ENCODE data around the gene LAMP5. TPM values are rescaled to one million over a fixed set of nuclear protein-coding genes. Genes with fewer than 3 reads are reported as not detected.

Gene LAMP5
- total RNA-seq (under 1 TPM; 0.16 to 0.18 TPM), polyA plus RNA-seq (under 1 TPM; 0.26 to 0.75 TPM)
- long read RNA-seq, donor 1, result 0 reads
- long read RNA-seq, donor 2, partial matches to known transcripts, result 1 of 1 reads
- long read RNA-seq, donor 2, other reads (novel, unspliced or antisense), result 0 of 1 reads

GRCh38 chr20:9514461-9515213 lies at the start of gene LAMP5:
Gene LAMP5, plus strand, starts transcription at chr20:9514590. Its CDS starts 263 bp downstream, at chr20:9514853.
- no peak within 1 kb of the TSS for H3K27ac ChIP-seq (ENCODE audit: low read depth in 1 of 2, low read length in 2 of 2)
- no peaks in the 10 kb centered on the region for H3K36me3 ChIP-seq (ENCODE audit: control insufficient read depth in 1 of 2, insufficient read depth in 2 of 2, low read length in 1 of 2)
- DNase-seq (peak in 1 of 2 donors; percentile 81), ATAC-seq (ENCODE audit: low FRiP score) (peak; percentile 53)
- H3K4me1 ChIP-seq (ENCODE audit: control insufficient read depth in 1 of 2, insufficient read depth in 2 of 2, low read length in 2 of 2), result no peaks in the 10 kb centered on the region
- WGBS, 2 donors, result 0 to 2% methylated on average over 36 to 38 of the region's 38 CpGs
- intact Hi-C loops (cut with DNase I), result no loop called here
- H3K27me3 ChIP-seq (ENCODE audit: control insufficient read depth in 1 of 2, insufficient read depth in 2 of 2, low read length in 1 of 2), result no peaks in the 10 kb centered on the region
- H3K4me3 ChIP-seq (ENCODE audit: low read length in 2 of 2), result no peak within 1 kb of the TSS
- H3K9me3 ChIP-seq (ENCODE audit: control insufficient read depth, low read length), result no peaks in the 10 kb centered on the region

GRCh38 chr20:9467995-9468394 lies 46.4 kb upstream of the LAMP5 start:
- H3K27ac ChIP-seq (ENCODE audit: low read depth in 1 of 2, low read length in 2 of 2), result no peak overlapping the region
- H3K36me3 ChIP-seq (ENCODE audit: control insufficient read depth in 1 of 2, insufficient read depth in 2 of 2, low read length in 1 of 2), result no peaks in the 10 kb centered on the region
- ATAC-seq (ENCODE audit: low FRiP score) (no peak), DNase-seq (no peak)
- no peaks in the 10 kb centered on the region for H3K27me3 ChIP-seq (ENCODE audit: control insufficient read depth in 1 of 2, insufficient read depth in 2 of 2, low read length in 1 of 2)
- H3K4me1 ChIP-seq (ENCODE audit: control insufficient read depth in 1 of 2, insufficient read depth in 2 of 2, low read length in 2 of 2), result no peaks in the 10 kb centered on the region
- WGBS, 2 donors, result 43 to 51% methylated on average over 3 of the region's 3 CpGs
- no peak overlapping the region for H3K4me3 ChIP-seq (ENCODE audit: low read length in 2 of 2)
- intact Hi-C loops (cut with DNase I), result no loop called here
- H3K9me3 ChIP-seq (ENCODE audit: control insufficient read depth, low read length), result no peaks in the 10 kb centered on the region

GRCh38 chr20:9474835-9475415 lies 39.5 kb upstream of the LAMP5 start:
- no peak overlapping the region for H3K27ac ChIP-seq (ENCODE audit: low read depth in 1 of 2, low read length in 2 of 2)
- no peaks in the 10 kb centered on the region for H3K9me3 ChIP-seq (ENCODE audit: control insufficient read depth, low read length)
- H3K4me3 ChIP-seq (ENCODE audit: low read length in 2 of 2), result no peak overlapping the region
- no peaks in the 10 kb centered on the region for H3K4me1 ChIP-seq (ENCODE audit: control insufficient read depth in 1 of 2, insufficient read depth in 2 of 2, low read length in 2 of 2)
- intact Hi-C loops (cut with DNase I), result no loop called here
- DNase-seq, result no peak
- no peaks in the 10 kb centered on the region for H3K27me3 ChIP-seq (ENCODE audit: control insufficient read depth in 1 of 2, insufficient read depth in 2 of 2, low read length in 1 of 2)
- no peak for ATAC-seq (ENCODE audit: low FRiP score)
- H3K36me3 ChIP-seq (ENCODE audit: control insufficient read depth in 1 of 2, insufficient read depth in 2 of 2, low read length in 1 of 2), result no peaks in the 10 kb centered on the region
- WGBS, 2 donors, result 75 to 88% methylated on average over 2 of the region's 2 CpGs

- H3K4me3 ChIP-seq (ENCODE audit: low read length in 2 of 2), result no peak overlapping the region
These were observed 38.9 kb upstream of the LAMP5 start for GRCh38 chr20:9475456-9475855.

GRCh38 chr20:9476174-9476573 lies 38.2 kb upstream of the LAMP5 start:
- Histone ChIP-seq H3K27ac (ENCODE audit: low read depth in 1 of 2, low read length in 2 of 2) (no peak overlapping the region), H3K36me3 (ENCODE audit: control insufficient read depth in 1 of 2, insufficient read depth in 2 of 2, low read length in 1 of 2) (no peaks in the 10 kb centered on the region), H3K27me3 (ENCODE audit: control insufficient read depth in 1 of 2, insufficient read depth in 2 of 2, low read length in 1 of 2) (no peaks in the 10 kb centered on the region), H3K4me3 (ENCODE audit: low read length in 2 of 2) (no peak overlapping the region), H3K4me1 (ENCODE audit: control insufficient read depth in 1 of 2, insufficient read depth in 2 of 2, low read length in 2 of 2) (no peaks in the 10 kb centered on the region), H3K9me3 (ENCODE audit: control insufficient read depth, low read length) (no peaks in the 10 kb centered on the region)
- ATAC-seq (ENCODE audit: low FRiP score) (no peak), DNase-seq (no peak)
- intact Hi-C loops (cut with DNase I), result no loop called here
- WGBS, 2 donors, result 66 to 86% methylated on average over 4 of the region's 4 CpGs

More at GRCh38 chr20:9475456-9475855, 38.9 kb upstream of the LAMP5 start:
- DNase-seq (no peak), ATAC-seq (ENCODE audit: low FRiP score) (no peak)
- intact Hi-C loops (cut with DNase I), result no loop called here
- H3K9me3 ChIP-seq (ENCODE audit: control insufficient read depth, low read length), result no peaks in the 10 kb centered on the region
- no peaks in the 10 kb centered on the region for H3K27me3 ChIP-seq (ENCODE audit: control insufficient read depth in 1 of 2, insufficient read depth in 2 of 2, low read length in 1 of 2)
- no peak overlapping the region for H3K27ac ChIP-seq (ENCODE audit: low read depth in 1 of 2, low read length in 2 of 2)
- no peaks in the 10 kb centered on the region for H3K36me3 ChIP-seq (ENCODE audit: control insufficient read depth in 1 of 2, insufficient read depth in 2 of 2, low read length in 1 of 2)
- no peaks in the 10 kb centered on the region for H3K4me1 ChIP-seq (ENCODE audit: control insufficient read depth in 1 of 2, insufficient read depth in 2 of 2, low read length in 2 of 2)

GRCh38 chr20:9476637-9477036 lies 37.8 kb upstream of the LAMP5 start:
- ATAC-seq (ENCODE audit: low FRiP score), result no peak
- intact Hi-C loops (cut with DNase I), result no loop called here
- no peak overlapping the region for H3K4me3 ChIP-seq (ENCODE audit: low read length in 2 of 2)
- no peaks in the 10 kb centered on the region for H3K36me3 ChIP-seq (ENCODE audit: control insufficient read depth in 1 of 2, insufficient read depth in 2 of 2, low read length in 1 of 2)
- no peak for DNase-seq
- H3K27me3 ChIP-seq (ENCODE audit: control insufficient read depth in 1 of 2, insufficient read depth in 2 of 2, low read length in 1 of 2), result no peaks in the 10 kb centered on the region
- H3K4me1 ChIP-seq (ENCODE audit: control insufficient read depth in 1 of 2, insufficient read depth in 2 of 2, low read length in 2 of 2), result no peaks in the 10 kb centered on the region
- H3K27ac ChIP-seq (ENCODE audit: low read depth in 1 of 2, low read length in 2 of 2), result no peak overlapping the region
- H3K9me3 ChIP-seq (ENCODE audit: control insufficient read depth, low read length), result no peaks in the 10 kb centered on the region
- WGBS, 2 donors, result 90 to 92% methylated on average over 7 of the region's 7 CpGs

- Histone ChIP-seq H3K27ac (ENCODE audit: low read depth in 1 of 2, low read length in 2 of 2) (no peak overlapping the region), H3K4me3 (ENCODE audit: low read length in 2 of 2) (no peak overlapping the region), H3K4me1 (ENCODE audit: control insufficient read depth in 1 of 2, insufficient read depth in 2 of 2, low read length in 2 of 2) (no peaks in the 10 kb centered on the region), H3K9me3 (ENCODE audit: control insufficient read depth, low read length) (no peaks in the 10 kb centered on the region), H3K27me3 (ENCODE audit: control insufficient read depth in 1 of 2, insufficient read depth in 2 of 2, low read length in 1 of 2) (no peaks in the 10 kb centered on the region), H3K36me3 (ENCODE audit: control insufficient read depth in 1 of 2, insufficient read depth in 2 of 2, low read length in 1 of 2) (no peaks in the 10 kb centered on the region)
- intact Hi-C loops (cut with DNase I), result no loop called here
- ATAC-seq (ENCODE audit: low FRiP score) (no peak), DNase-seq (no peak)
- 91 to 93% methylated on average over 4 of the region's 4 CpGs for WGBS, 2 donors
These were observed 35.6 kb upstream of the LAMP5 start for GRCh38 chr20:9478771-9479170.

- Histone ChIP-seq H3K4me1 (ENCODE audit: control insufficient read depth in 1 of 2, insufficient read depth in 2 of 2, low read length in 2 of 2) (no peaks in the 10 kb centered on the region), H3K27ac (ENCODE audit: low read depth in 1 of 2, low read length in 2 of 2) (no peak overlapping the region), H3K9me3 (ENCODE audit: control insufficient read depth, low read length) (no peaks in the 10 kb centered on the region), H3K4me3 (ENCODE audit: low read length in 2 of 2) (no peak overlapping the region), H3K27me3 (ENCODE audit: control insufficient read depth in 1 of 2, insufficient read depth in 2 of 2, low read length in 1 of 2) (no peaks in the 10 kb centered on the region), H3K36me3 (ENCODE audit: control insufficient read depth in 1 of 2, insufficient read depth in 2 of 2, low read length in 1 of 2) (no peaks in the 10 kb centered on the region)
- no peak for DNase-seq
- no peak for ATAC-seq (ENCODE audit: low FRiP score)
- intact Hi-C loops (cut with DNase I), result no loop called here
- 78 to 79% methylated on average over 4 of the region's 4 CpGs for WGBS, 2 donors
These were observed 34.3 kb upstream of the LAMP5 start for GRCh38 chr20:9480066-9480465.

- Histone ChIP-seq H3K4me3 (ENCODE audit: low read length in 2 of 2) (no peak overlapping the region), H3K9me3 (ENCODE audit: control insufficient read depth, low read length) (no peaks in the 10 kb centered on the region), H3K27me3 (ENCODE audit: control insufficient read depth in 1 of 2, insufficient read depth in 2 of 2, low read length in 1 of 2) (no peaks in the 10 kb centered on the region), H3K36me3 (ENCODE audit: control insufficient read depth in 1 of 2, insufficient read depth in 2 of 2, low read length in 1 of 2) (no peaks in the 10 kb centered on the region), H3K27ac (ENCODE audit: low read depth in 1 of 2, low read length in 2 of 2) (no peak overlapping the region), H3K4me1 (ENCODE audit: control insufficient read depth in 1 of 2, insufficient read depth in 2 of 2, low read length in 2 of 2) (no peaks in the 10 kb centered on the region)
- 86 to 91% methylated on average over 3 of the region's 3 CpGs for WGBS, 2 donors
- ATAC-seq (ENCODE audit: low FRiP score), result no peak
- DNase-seq, result no peak
- intact Hi-C loops (cut with DNase I), result no loop called here
These were observed 32.2 kb upstream of the LAMP5 start for GRCh38 chr20:9482180-9482579.
